Epithelial cell of proximal tubule (primary cell): ENCODE measurements around the gene RSF1. TPM values are rescaled to one million over a fixed set of nuclear protein-coding genes. Genes with fewer than 3 reads are reported as not detected.
"Not testable (repeated sequence)": the region's sequence is repeated elsewhere in the genome, so short reads cannot be mapped to it uniquely, and the experiment has no call there.

ENCODE experiments used
- DNase-seq: peaks from one replicate; pipeline ENCODE4 v3.0.0-alpha.2; 2011; ENCODE audit warnings: low read depth
- H3K4me3 ChIP-seq: 2 replicates; pipeline ENCODE4 v1.5.1; 2011; ENCODE audit warnings: low read depth, mild to moderate bottlenecking, low read length
- CTCF ChIP-seq: conservative IDR thresholded peaks from 2 replicates; pipeline ENCODE4 v1.5.1; 2012; ENCODE audit warnings: low read depth, mild to moderate bottlenecking, low read length
- total RNA-seq: library from RNA; depleted of rRNA; stranded (reverse); fragments of >200 nt; gene quantifications from 2 replicates; pipeline ENCODE4 v1.2.3, GENCODE V29; 2015

The RSF1 gene
- total RNA-seq, 1 donor from 2014 or later: 46.7 TPM

GRCh38 chr11:77636731-77637344 is 183.7 kb downstream of the RSF1 start:
- TF ChIP-seq CTCF: no peak
- no peak for DNase-seq
- H3K4me3 ChIP-seq: peak overlapping the region; percentile 97

DNA sequence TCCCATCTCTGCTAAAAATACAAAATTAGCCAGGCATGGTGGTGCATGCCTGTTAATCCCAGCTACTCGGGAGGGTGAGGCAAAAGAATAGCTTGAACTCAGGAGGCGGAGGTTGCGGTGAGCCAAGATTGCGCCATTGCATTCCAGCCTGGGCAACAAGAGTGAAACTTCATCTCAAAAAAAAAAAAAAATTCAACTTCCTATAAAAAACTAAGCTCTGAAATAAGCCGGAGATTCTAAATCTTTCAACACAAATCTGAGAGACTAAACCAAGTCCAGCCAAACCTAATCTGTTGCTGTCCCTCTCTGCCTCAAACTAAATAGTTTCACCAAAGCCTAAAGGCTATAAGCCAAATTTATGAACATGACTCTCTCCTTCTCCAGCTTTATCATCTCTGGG is 186.6 kb downstream of the RSF1 start:
- not testable (repeated sequence) for DNase-seq, H3K4me3 ChIP-seq

DNA sequence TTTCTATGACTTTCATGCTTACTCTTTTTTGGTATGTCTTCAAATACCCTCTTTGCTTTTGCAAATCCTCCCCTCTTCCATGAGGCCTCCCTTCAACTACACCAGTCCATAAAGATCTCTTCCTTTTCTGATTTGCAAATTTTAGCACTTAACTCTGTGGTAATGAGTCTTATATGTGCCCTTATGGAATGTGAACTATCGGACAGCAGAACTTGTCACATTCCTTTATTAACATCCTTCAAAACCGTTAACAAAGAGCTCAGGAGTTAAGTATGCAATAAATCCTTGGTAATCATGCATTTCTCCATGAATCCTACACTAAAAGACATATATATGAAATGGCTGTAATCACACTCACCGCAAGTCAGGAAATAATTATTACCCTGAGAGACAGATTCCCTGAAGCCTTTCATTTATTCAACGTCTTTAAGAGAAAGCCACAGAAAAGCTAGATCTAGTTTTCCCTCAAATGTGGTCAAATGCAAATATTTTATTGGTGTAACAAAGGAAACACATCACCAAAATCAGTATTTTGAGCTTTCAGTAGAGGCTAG is 190.3 kb downstream of the RSF1 start:
- no peak for DNase-seq
- TF ChIP-seq CTCF: no peak

GRCh38 chr11:77619576-77620198 is 200.8 kb downstream of the RSF1 start:
- no peak overlapping the region for H3K4me3 ChIP-seq
- DNase-seq: peak; percentile 23
- TF ChIP-seq CTCF: peak; percentile 83

More for the DNA sequence above, 190.3 kb downstream of the RSF1 start:
- no peak overlapping the region for H3K4me3 ChIP-seq

DNA sequence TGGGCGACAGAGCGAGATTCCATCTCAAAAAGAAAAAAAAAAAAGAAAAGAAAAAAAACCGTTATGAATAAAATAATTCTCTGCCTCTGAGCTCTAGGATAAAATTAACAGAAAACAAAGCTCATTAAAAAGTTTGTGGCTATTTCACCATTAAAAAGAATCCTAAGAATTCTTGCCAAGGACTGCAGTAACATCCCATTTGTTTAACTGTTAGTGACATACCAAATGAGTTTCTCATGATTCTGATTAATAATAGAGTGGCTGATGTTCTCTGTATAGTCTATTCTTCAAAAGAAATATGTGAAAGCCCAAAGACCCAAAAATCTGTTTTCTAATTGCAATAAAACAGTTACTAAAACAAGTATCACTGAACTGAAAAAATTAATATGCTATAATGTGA is 202.6 kb downstream of the RSF1 start:
- TF ChIP-seq CTCF: no peak
- no peak overlapping the region for H3K4me3 ChIP-seq
- DNase-seq: peak; percentile 22

GRCh38 chr11:77611921-77612320 is 208.6 kb downstream of the RSF1 start:
- no peak overlapping the region for H3K4me3 ChIP-seq
- TF ChIP-seq CTCF: no peak
- DNase-seq: no peak

Other genes with a start within 250 kb of the RSF1 start
- gene AQP11, start 230.8 kb downstream of the RSF1 start, total RNA-seq: 0.58 and 1.0 TPM in 2 replicates
- gene CLNS1A, start 182.9 kb downstream of the RSF1 start, total RNA-seq: 112 and 162 TPM in 2 replicates
- 19.3 and 24.3 TPM in 2 replicates for gene AAMDC, start 422 bp upstream of the RSF1 start, total RNA-seq
- gene INTS4, start 173.9 kb upstream of the RSF1 start, total RNA-seq: 15.3 and 24.5 TPM in 2 replicates
- gene KCTD14, start 202.6 kb upstream of the RSF1 start, total RNA-seq: 8.5 and 26.8 TPM in 2 replicates
- gene THRSP, start 243.1 kb upstream of the RSF1 start, total RNA-seq: not detected in 2 replicates